Lower lobe of right lung (tissue), 2 donors: ENCODE data around the gene XRCC3. TPM values are rescaled to one million over a fixed set of nuclear protein-coding genes. Genes with fewer than 3 reads are reported as not detected.

Experiments used
- ATAC-seq, 2 donors: fragments of 200-7000 bp; cut with Tn5 transposase; one replicate each; pipeline ENCODE4 v1.9.1; 2020 to 2022; ENCODE audit warnings: mild to moderate bottlenecking in 2 of 2, moderate library complexity in 2 of 2
- DNase-seq: peaks from one replicate; pipeline ENCODE4 v3.0.0-alpha.2; 2020
- H3K27ac ChIP-seq: fragments of 200-600 bp; one replicate; pipeline ENCODE4 v1.8.0; 2022
- H3K27me3 ChIP-seq: fragments of 200-600 bp; one replicate; pipeline ENCODE4 v1.8.0; 2022; ENCODE audit warnings: low read depth
- H3K36me3 ChIP-seq: fragments of 200-600 bp; one replicate; pipeline ENCODE4 v1.8.0; 2022; ENCODE audit warnings: mild to moderate bottlenecking
- H3K4me1 ChIP-seq: fragments of 200-600 bp; one replicate; pipeline ENCODE4 v1.8.0; 2022
- H3K4me3 ChIP-seq: fragments of 200-600 bp; one replicate; pipeline ENCODE4 v1.8.0; 2022; ENCODE audit warnings: mild to moderate bottlenecking
- H3K9me3 ChIP-seq: fragments of 200-600 bp; one replicate; pipeline ENCODE4 v1.8.0; 2022
- CTCF ChIP-seq: fragments of 200-600 bp; IDR thresholded peaks from one replicate; pipeline ENCODE4 v1.8.0; 2022; ENCODE audit warnings: antibody characterized with exemption, mild to moderate bottlenecking
- intact Hi-C: fragments of 100-400 bp; cut with DNase I; formaldehyde crosslinking; loops from one replicate; pipeline ENCODE4 v1.11.0; 2022
- total RNA-seq: library from RNA; stranded (reverse); fragmentation: NEBNext Ultra II Directional; extraction: Animal tissue kit (Norgen Biotek cat#: 25700); gene quantifications from one replicate; pipeline ENCODE4 v1.2.1, GENCODE V29; 2021
- donor health status: DM: no; HTN: yes; CAD: no; lungs with severe emphysema.

XRCC3 gene
- total RNA-seq, 1 donor from 2014 or later: 5.0 TPM

- Histone ChIP-seq H3K27me3 (no peaks in the 10 kb centered on the region), H3K4me3 (no peak overlapping the region), H3K4me1 (peaks cover 29% of the 10 kb centered on the region), H3K27ac (no peak overlapping the region), H3K9me3 (no peaks in the 10 kb centered on the region), H3K36me3 (peaks cover 46% of the 10 kb centered on the region)
- no peak for TF ChIP-seq CTCF
- DNase-seq (no peak), ATAC-seq (no peak)
- intact Hi-C loops: no loop called here
These were observed 11.2 kb upstream of the XRCC3 start for GRCh38 chr14:103726474-103726873.

GRCh38 chr14:103725739-103726395 lies 10.6 kb upstream of the XRCC3 start:
- Histone ChIP-seq H3K36me3 (peaks cover 43% of the 10 kb centered on the region), H3K4me1 (peaks cover 29% of the 10 kb centered on the region), H3K27ac (no peak overlapping the region), H3K27me3 (no peaks in the 10 kb centered on the region), H3K9me3 (no peaks in the 10 kb centered on the region), H3K4me3 (no peak overlapping the region)
- intact Hi-C loops: no loop called here
- DNase-seq (no peak), ATAC-seq (no peak)
- TF ChIP-seq CTCF: no peak

GRCh38 chr14:103725001-103725682 lies 9.9 kb upstream of the XRCC3 start:
- Histone ChIP-seq H3K4me1 (peaks cover 29% of the 10 kb centered on the region), H3K9me3 (no peaks in the 10 kb centered on the region), H3K27me3 (no peaks in the 10 kb centered on the region), H3K27ac (no peak overlapping the region), H3K4me3 (no peak overlapping the region), H3K36me3 (peaks cover 36% of the 10 kb centered on the region)
- DNase-seq: no peak
- intact Hi-C loops: no loop called here
- TF ChIP-seq CTCF: no peak
- ATAC-seq: no peak

- Histone ChIP-seq H3K4me3 (no peak overlapping the region), H3K4me1 (peaks cover 29% of the 10 kb centered on the region), H3K9me3 (no peaks in the 10 kb centered on the region), H3K27ac (peak overlapping the region; percentile 58), H3K27me3 (no peaks in the 10 kb centered on the region), H3K36me3 (peaks cover 25% of the 10 kb centered on the region)
- TF ChIP-seq CTCF: no peak
- intact Hi-C loops: no loop called here
- no peak for DNase-seq
- ATAC-seq: no peak
These were observed 8.9 kb upstream of the XRCC3 start for GRCh38 chr14:103724116-103724515.

GRCh38 chr14:103723748-103724081 lies 8.5 kb upstream of the XRCC3 start:
- TF ChIP-seq CTCF: no peak
- intact Hi-C loops: no loop called here
- Histone ChIP-seq H3K9me3 (no peaks in the 10 kb centered on the region), H3K27me3 (no peaks in the 10 kb centered on the region), H3K4me3 (no peak overlapping the region), H3K27ac (peak overlapping the region; percentile 58), H3K36me3 (peaks cover 21% of the 10 kb centered on the region), H3K4me1 (peaks cover 32% of the 10 kb centered on the region)
- ATAC-seq: no peak
- no peak for DNase-seq
